ENCODE measurements around the gene PDE7B. TPM values are rescaled to one million over a fixed set of nuclear protein-coding genes. Genes with fewer than 3 reads are reported as not detected.

PDE7B gene
- total RNA-seq, 1 donor from 2014 or later = 0.53 TPM

DNA sequence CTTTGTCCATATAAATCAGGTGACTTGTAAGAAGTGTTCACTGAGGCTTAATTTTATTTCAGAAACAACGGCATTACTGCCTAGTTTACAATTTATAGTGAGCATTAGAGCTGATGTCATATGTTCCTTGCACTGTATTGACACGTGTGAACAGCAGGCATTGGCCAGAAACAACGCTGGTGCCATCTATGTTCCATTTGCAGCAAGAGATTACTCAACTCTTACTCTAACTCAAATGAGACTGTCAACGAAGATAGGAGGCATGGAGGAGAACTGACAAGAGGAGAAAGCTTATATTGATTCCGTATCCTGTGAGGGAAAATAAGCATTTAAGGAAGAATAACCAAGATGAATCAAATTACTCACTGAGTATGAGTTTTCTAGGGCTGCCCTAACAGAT is 350.2 kb downstream of the PDE7B start:
- Histone ChIP-seq H3K4me3 (ENCODE audit: low read depth, low read length) (no peak overlapping the region), H3K36me3 (ENCODE audit: control insufficient read depth, insufficient read depth, low read length) (no peaks in the 10 kb centered on the region), H3K27me3 (ENCODE audit: control insufficient read depth, insufficient read depth, low read length) (no peaks in the 10 kb centered on the region)
- peak; percentile 41 for DNase-seq (ENCODE audit: low read depth)
- FAIRE-seq = no peak
- TF ChIP-seq, protein P1, sequence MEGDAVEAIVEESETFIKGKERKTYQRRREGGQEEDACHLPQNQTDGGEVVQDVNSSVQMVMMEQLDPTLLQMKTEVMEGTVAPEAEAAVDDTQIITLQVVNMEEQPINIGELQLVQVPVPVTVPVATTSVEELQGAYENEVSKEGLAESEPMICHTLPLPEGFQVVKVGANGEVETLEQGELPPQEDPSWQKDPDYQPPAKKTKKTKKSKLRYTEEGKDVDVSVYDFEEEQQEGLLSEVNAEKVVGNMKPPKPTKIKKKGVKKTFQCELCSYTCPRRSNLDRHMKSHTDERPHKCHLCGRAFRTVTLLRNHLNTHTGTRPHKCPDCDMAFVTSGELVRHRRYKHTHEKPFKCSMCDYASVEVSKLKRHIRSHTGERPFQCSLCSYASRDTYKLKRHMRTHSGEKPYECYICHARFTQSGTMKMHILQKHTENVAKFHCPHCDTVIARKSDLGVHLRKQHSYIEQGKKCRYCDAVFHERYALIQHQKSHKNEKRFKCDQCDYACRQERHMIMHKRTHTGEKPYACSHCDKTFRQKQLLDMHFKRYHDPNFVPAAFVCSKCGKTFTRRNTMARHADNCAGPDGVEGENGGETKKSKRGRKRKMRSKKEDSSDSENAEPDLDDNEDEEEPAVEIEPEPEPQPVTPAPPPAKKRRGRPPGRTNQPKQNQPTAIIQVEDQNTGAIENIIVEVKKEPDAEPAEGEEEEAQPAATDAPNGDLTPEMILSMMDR (IDR thresholded peaks at IDR 0.05; ENCODE audit: insufficient read depth, low read length, severe bottlenecking) = peak; percentile 25

DNA sequence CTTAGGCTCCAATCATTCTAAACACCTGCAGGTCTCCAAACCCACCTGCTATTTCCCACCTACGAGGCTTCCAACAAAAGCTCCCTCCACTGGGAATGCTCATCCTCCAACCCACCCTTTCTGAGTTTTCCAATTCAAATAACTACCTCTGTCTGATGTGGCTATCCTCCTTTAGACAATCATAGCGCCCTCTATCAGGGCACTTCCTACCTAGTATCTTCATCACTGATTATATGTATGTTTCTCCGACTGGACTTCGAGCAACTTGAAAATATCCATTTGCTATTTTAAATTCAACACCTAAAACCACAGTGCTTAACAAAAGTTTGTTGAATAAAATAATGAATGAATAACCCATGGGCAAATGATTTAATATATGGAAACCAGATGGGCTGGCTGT is 357.3 kb downstream of the PDE7B start:
- FAIRE-seq (no peak), DNase-seq (ENCODE audit: low read depth) (no peak)
- no peaks in the 10 kb centered on the region for H3K36me3 ChIP-seq (ENCODE audit: control insufficient read depth, insufficient read depth, low read length)
- no peak overlapping the region for H3K4me3 ChIP-seq (ENCODE audit: low read depth, low read length)
- TF ChIP-seq, protein P1 (IDR thresholded peaks at IDR 0.05; ENCODE audit: insufficient read depth, low read length, severe bottlenecking) = no peak
- H3K27me3 ChIP-seq (ENCODE audit: control insufficient read depth, insufficient read depth, low read length) = no peaks in the 10 kb centered on the region

DNA sequence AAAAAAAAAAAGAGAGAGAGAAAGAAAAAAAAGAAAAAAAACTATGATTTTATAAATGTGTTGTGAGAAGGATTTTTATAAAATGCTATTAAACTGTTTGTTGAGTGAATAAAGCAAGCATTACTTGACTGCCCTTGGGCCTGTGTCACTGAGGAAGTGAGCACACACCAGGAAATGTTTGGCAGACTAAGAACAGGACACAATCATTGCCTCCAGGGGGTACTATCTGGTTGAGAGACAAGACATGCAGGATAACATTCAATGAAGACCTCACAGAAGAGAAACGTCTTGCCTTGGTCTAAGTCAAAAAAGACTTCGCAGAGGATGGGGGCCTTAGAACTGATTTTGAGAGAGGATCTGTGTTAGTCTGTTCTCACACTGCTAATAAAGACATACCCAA is 358.0 kb downstream of the PDE7B start:
- TF ChIP-seq, protein P1 (IDR thresholded peaks at IDR 0.05; ENCODE audit: insufficient read depth, low read length, severe bottlenecking) = no peak
- DNase-seq (ENCODE audit: low read depth) (peak; percentile 13), FAIRE-seq (no peak)
- Histone ChIP-seq H3K4me3 (ENCODE audit: low read depth, low read length) (no peak overlapping the region), H3K36me3 (ENCODE audit: control insufficient read depth, insufficient read depth, low read length) (no peaks in the 10 kb centered on the region), H3K27me3 (ENCODE audit: control insufficient read depth, insufficient read depth, low read length) (no peaks in the 10 kb centered on the region)

DNA sequence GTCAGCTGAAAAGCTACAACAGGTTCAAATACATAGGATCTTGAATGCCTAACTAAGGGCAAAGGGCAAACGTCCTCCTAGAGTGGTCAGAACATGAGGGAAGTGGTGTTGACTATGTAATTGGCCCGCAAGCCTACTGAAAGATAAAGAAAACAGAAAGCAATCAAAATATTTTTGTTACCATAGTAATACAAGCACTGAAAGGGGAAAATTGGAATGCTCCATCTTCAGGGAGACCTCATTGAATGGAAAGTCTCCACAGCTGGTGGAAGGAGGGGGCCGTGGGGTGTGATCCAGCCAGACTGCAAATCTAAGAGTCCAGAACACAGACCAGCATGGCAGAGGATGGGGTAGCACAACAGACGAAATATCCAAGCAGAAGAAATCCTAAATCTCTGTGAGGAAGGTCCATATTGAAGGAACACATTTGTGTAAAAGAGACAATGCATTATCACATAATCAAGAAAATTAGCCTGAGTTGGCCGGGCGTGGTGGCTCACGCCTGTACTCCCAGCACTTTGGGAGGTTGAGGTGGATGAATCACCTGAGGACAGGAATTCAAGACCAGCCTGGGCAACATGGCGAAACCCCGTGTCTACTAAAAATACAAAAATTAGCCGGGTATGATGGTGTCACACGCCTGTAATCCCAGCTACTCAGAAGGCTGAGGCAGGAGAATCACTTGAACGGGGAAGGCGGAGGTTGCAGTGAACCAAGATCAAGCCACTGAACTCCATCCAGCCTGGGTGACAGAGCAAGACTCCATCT is 359.1 kb downstream of the PDE7B start:
- no peaks in the 10 kb centered on the region for H3K36me3 ChIP-seq (ENCODE audit: control insufficient read depth, insufficient read depth, low read length)
- no peak for FAIRE-seq
- DNase-seq (ENCODE audit: low read depth) = no peak
- no peaks in the 10 kb centered on the region for H3K27me3 ChIP-seq (ENCODE audit: control insufficient read depth, insufficient read depth, low read length)
- no peak overlapping the region for H3K4me3 ChIP-seq (ENCODE audit: low read depth, low read length)
- TF ChIP-seq, protein P1 (IDR thresholded peaks at IDR 0.05; ENCODE audit: insufficient read depth, low read length, severe bottlenecking) = no peak

DNA sequence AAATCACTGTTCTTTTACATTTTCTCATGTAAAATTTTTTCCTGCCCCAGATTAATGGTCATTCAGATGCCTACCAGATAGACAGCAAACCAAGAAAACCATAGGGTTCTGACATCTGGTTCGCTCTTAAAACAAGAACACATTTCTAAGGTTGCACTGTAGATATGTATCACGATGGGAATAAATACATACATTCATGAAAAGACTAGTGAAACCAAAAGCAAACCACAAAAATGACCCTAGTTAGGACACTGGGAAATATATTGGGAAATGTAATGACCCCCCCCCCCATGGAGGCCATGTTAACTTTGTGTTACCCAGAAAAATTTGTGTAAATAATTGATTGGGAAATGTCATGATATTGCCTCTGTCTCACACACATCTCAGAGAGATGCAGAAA is 361.1 kb downstream of the PDE7B start:
- TF ChIP-seq, protein P1 (IDR thresholded peaks at IDR 0.05; ENCODE audit: insufficient read depth, low read length, severe bottlenecking) = no peak
- Histone ChIP-seq H3K4me3 (ENCODE audit: low read depth, low read length) (no peak overlapping the region), H3K27me3 (ENCODE audit: control insufficient read depth, insufficient read depth, low read length) (no peaks in the 10 kb centered on the region), H3K36me3 (ENCODE audit: control insufficient read depth, insufficient read depth, low read length) (no peaks in the 10 kb centered on the region)
- DNase-seq (ENCODE audit: low read depth) (no peak), FAIRE-seq (no peak)
